Endothelial cell of umbilical vein (primary cell): ENCODE data around the gene RIOK3. TPM values are rescaled to one million over a fixed set of nuclear protein-coding genes. Genes with fewer than 3 reads are reported as not detected.

Source experiments
- BruUV-seq: library from RNA; stranded (reverse); fragments of 400-500 nt; replicated peaks from 2 replicates; lab custom pipeline; 2021; lab: Mats Ljungman, UMichigan
- CTCF ChIA-PET: fragments of 300-600, 350-600 bp; sonication (Branson Sonifier 250); formaldehyde crosslinking; loops from one replicate; lab custom pipeline; 2021; ENCODE audit warnings: antibody characterized with exemption, inconsistent platforms; lab: Charles Lee
- POLR2A ChIA-PET: fragments of 300-600, 350-600 bp; sonication (Branson Sonifier 250); formaldehyde crosslinking; loops from one replicate; lab custom pipeline; 2021; ENCODE audit warnings: antibody characterized with exemption, inconsistent platforms; lab: Charles Lee
- DNase-seq: peaks from one replicate; pipeline ENCODE4 v3.0.0-alpha.2; 2011; ENCODE audit warnings: low read depth, low spot score
- FAIRE-seq: peaks from 2 replicates; lab custom pipeline; 2011; peaks lifted over from hg19 to GRCh38; lab: Jason Lieb, UNC
- H2AFZ ChIP-seq: 2 replicates; pipeline ENCODE4 v1.6.0; 2012; ENCODE audit warnings: low read depth, low read length, control low read depth, inconsistent platforms
- H3K27ac ChIP-seq: 2 replicates; pipeline ENCODE4 v1.5.1; 2011; ENCODE audit warnings: low read depth, mild to moderate bottlenecking, control low read depth, low read length, moderate library complexity; ENCODE audit not compliant: insufficient read depth
- H3K27me3 ChIP-seq, 2 experiments: 2 replicates each; pipeline versions ENCODE4 v1.6.0 to v1.6.1; 2011; ENCODE audit warnings: low read length in 2 of 2, mixed read lengths in 1 of 2; ENCODE audit not compliant: control insufficient read depth in 2 of 2, insufficient read depth in 2 of 2
- H3K36me3 ChIP-seq, 2 experiments: 2 replicates in 1 of 2; 3 replicates in 1 of 2; pipeline ENCODE4 v1.5.1; 2011; ENCODE audit warnings: low read length in 2 of 2, mild to moderate bottlenecking in 1 of 2, moderate library complexity in 1 of 2; ENCODE audit not compliant: control insufficient read depth in 2 of 2, insufficient read depth in 2 of 2; ENCODE audit errors: extremely low read depth in 1 of 2
- H3K4me1 ChIP-seq: 3 replicates; pipeline ENCODE4 v1.5.1; 2011; ENCODE audit warnings: mild to moderate bottlenecking, low read length; ENCODE audit not compliant: control insufficient read depth, insufficient read depth; ENCODE audit errors: extremely low read depth
- H3K4me2 ChIP-seq: 2 replicates; pipeline ENCODE4 v1.6.1; 2011; ENCODE audit warnings: low read length, control low read depth, mixed read lengths; ENCODE audit not compliant: insufficient read depth
- H3K4me3 ChIP-seq, 3 experiments: fragments of 200-600 bp in 1 of 3; sonication (generic), shearing (Covaris generic) in 1 of 3; replicated peaks in 1 of 3; 2 replicates each; pipeline ENCODE4 v1.5.1; 2011 to 2016; ENCODE audit warnings: control low read depth in 3 of 3, low read length in 3 of 3, mild to moderate bottlenecking in 2 of 3, inconsistent platforms in 1 of 3, low read depth in 1 of 3, moderate library complexity in 1 of 3; ENCODE audit not compliant: insufficient read depth in 1 of 3
- H3K79me2 ChIP-seq: 2 replicates; pipeline ENCODE4 v1.6.0; 2012; ENCODE audit warnings: low read length, inconsistent platforms; ENCODE audit not compliant: control insufficient read depth, insufficient read depth
- H3K9ac ChIP-seq: replicated peaks from 2 replicates; pipeline ENCODE3; 2011; ENCODE audit warnings: low read length, control low read depth; ENCODE audit not compliant: insufficient read depth; ENCODE audit errors: extremely low read depth
- H3K9me1 ChIP-seq: replicated peaks from 3 replicates; pipeline ENCODE4 v1.6.0; 2011; ENCODE audit warnings: mild to moderate bottlenecking, low read length; ENCODE audit not compliant: control insufficient read depth, insufficient read depth; ENCODE audit errors: extremely low read depth
- H3K9me3 ChIP-seq: replicated peaks from 2 replicates; pipeline ENCODE4 v1.5.1; 2012; ENCODE audit warnings: low read length, inconsistent platforms; ENCODE audit not compliant: control insufficient read depth, insufficient read depth
- H4K20me1 ChIP-seq: replicated peaks from 2 replicates; pipeline ENCODE3; 2011; ENCODE audit warnings: mild to moderate bottlenecking, low read length; ENCODE audit not compliant: control insufficient read depth, insufficient read depth; ENCODE audit errors: extremely low read depth
- CTCF ChIP-seq, 2 donors: IDR thresholded peaks; 1 replicate in 1 of 2; 2 replicates in 1 of 2; pipeline ENCODE4 v1.5.1; 2011; ENCODE audit warnings: low read length in 2 of 2, mild to moderate bottlenecking in 2 of 2, moderate library complexity in 2 of 2, control low read depth in 1 of 2, inconsistent platforms in 1 of 2, low read depth in 1 of 2; ENCODE audit not compliant: insufficient read depth in 1 of 2; ENCODE audit errors: extremely low read depth in 1 of 2
- EZH2 ChIP-seq: IDR thresholded peaks from 2 replicates; pipeline ENCODE4 v1.6.1; 2012; ENCODE audit warnings: borderline replicate concordance, low read depth, mild to moderate bottlenecking, moderate library complexity, low read length, inconsistent platforms; ENCODE audit not compliant: severe bottlenecking
- JUN ChIP-seq: IDR thresholded peaks from 2 replicates; pipeline ENCODE4 v1.6.1; 2011; ENCODE audit warnings: borderline replicate concordance, low read depth; ENCODE audit not compliant: insufficient read length, insufficient read depth
- dilution Hi-C: fragments of 300-500 bp; cut with MboI; formaldehyde crosslinking; loops from one replicate; pipeline ENCODE4 v1.15.0; 2019; ENCODE audit warnings: low sequenced_read_pairs; ENCODE audit not compliant: extremely low pct_ligation_motif_present
- intact Hi-C: fragments of 100-400 bp; cut with micrococcal nuclease; formaldehyde crosslinking; loops from one replicate; pipeline ENCODE4 v1.10.0; 2022
- polyA plus RNA-seq, 4 experiments: library from polyadenylated mRNA; depleted of rRNA in 3 of 4; stranded (reverse) in 3 of 4; unstranded in 1 of 4; fragments of >200 nt; gene quantifications; 2 replicates each; pipeline versions ENCODE4 v1.2.1 to v1.2.3, GENCODE V29; 2011 to 2012; ENCODE audit warnings: missing spikeins in 1 of 4
- total RNA-seq: library from RNA; stranded (reverse); gene quantifications from 2 replicates; pipeline ENCODE4 v1.2.3, GENCODE V29; 2021

The RIOK3 gene
- total and polyA plus RNA-seq, 2 donors (not counting 3 experiments of a cell fraction or from before 2014, with no cell fraction given) = 14.8 to 50.7 TPM

DNA sequence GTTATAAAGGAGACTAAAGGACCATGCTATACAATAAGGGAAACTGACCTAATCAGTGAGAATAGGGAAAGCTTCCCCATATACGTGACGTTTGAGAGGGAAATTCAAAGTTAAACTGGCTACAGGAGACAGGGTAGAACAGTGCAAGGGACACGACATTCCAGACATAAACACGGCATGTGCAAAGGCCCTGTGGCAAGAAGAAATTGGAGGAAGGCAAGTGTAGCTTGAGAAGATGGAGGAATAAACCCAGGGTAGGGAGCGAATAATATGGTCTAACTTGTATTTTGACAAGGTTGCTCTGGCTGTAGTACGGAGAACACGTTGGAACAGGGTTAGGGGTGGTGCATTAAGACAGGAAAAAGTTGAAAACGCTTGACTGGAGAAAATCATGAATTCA, 49.8 kb upstream of the RIOK3 start:
- intact Hi-C loops = no loop called here
- no peak for FAIRE-seq
- CTCF ChIA-PET = interaction anchor here (1.5 kb wide), 1 partner anchor 8 kb away, joined by 7 read pairs; no protein-coding TSS in a partner anchor

More for the DNA sequence above, 49.8 kb upstream of the RIOK3 start:
- no peaks in the 10 kb centered on the region for H3K27me3 ChIP-seq
- H2AFZ ChIP-seq = no peak overlapping the region
- dilution Hi-C loops = no loop called here
- H3K4me3 ChIP-seq = no peak overlapping the region
- no peak overlapping the region for H3K9ac ChIP-seq
- no peaks in the 10 kb centered on the region for H3K79me2 ChIP-seq
- POLR2A ChIA-PET = no interaction called here
- no peak overlapping the region for H3K27ac ChIP-seq
- no peaks in the 10 kb centered on the region for H3K9me1 ChIP-seq
- no TSS peak for BruUV-seq
- H3K36me3 ChIP-seq = no peaks in the 10 kb centered on the region
- no peaks in the 10 kb centered on the region for H3K9me3 ChIP-seq
- peaks cover 22% of the 10 kb centered on the region for H3K4me1 ChIP-seq
- H4K20me1 ChIP-seq = no peaks in the 10 kb centered on the region
- H3K4me2 ChIP-seq = no peak overlapping the region
- DNase-seq = no peak
- TF ChIP-seq EZH2 = no peak
- TF ChIP-seq CTCF (IDR thresholded peaks at IDR 0.05; ENCODE audit: extremely low read depth in 1 of 2, insufficient read depth in 1 of 2, low read depth in 1 of 2, low read length in 2 of 2) = no peak
- no peak for TF ChIP-seq JUN
